NCI-H1417 treated with DMSO at 0.1 percent for 48 hours (cell line): Measurements from ENCODE around the gene GPR139.

Experiments used
- DNase-seq: peaks from one replicate; lab custom pipeline; 2025; lab: John Stamatoyannopoulos, UW

The GPR139 gene

GRCh38 chr16:20073203-20074098 lies at the start of gene GPR139:
TSS of gene GPR139 (minus strand) at chr16:20073890. CDS start at chr16:20073616, 274 bp downstream.
- DNase-seq = no peak

GRCh38 chr16:20122011-20122410 lies 48.3 kb upstream of the GPR139 start:
- DNase-seq = no peak

- DNase-seq = no peak
Measured at GRCh38 chr16:20114356-20114755, 40.7 kb upstream of the GPR139 start.

- DNase-seq = no peak
Measured at GRCh38 chr16:20111143-20111542, 37.5 kb upstream of the GPR139 start.

- DNase-seq = no peak
Measured at GRCh38 chr16:20107083-20107482, 33.4 kb upstream of the GPR139 start.

- no peak for DNase-seq
Measured at GRCh38 chr16:20104563-20105183, 31.0 kb upstream of the GPR139 start.

GRCh38 chr16:20102521-20102920 lies 28.8 kb upstream of the GPR139 start:
- no peak for DNase-seq

- DNase-seq = no peak
Measured at GRCh38 chr16:20102021-20102420, 28.3 kb upstream of the GPR139 start.

GRCh38 chr16:20099375-20099774 lies 25.7 kb upstream of the GPR139 start:
- DNase-seq = no peak

GRCh38 chr16:20094157-20094556 lies 20.5 kb upstream of the GPR139 start:
- no peak for DNase-seq

GRCh38 chr16:20089246-20089965 lies 15.7 kb upstream of the GPR139 start:
- no peak for DNase-seq

GRCh38 chr16:20084624-20085226 lies 11.0 kb upstream of the GPR139 start:
- no peak for DNase-seq

- DNase-seq = no peak
Measured at GRCh38 chr16:20079106-20079505, 5.4 kb upstream of the GPR139 start.

- no peak for DNase-seq
Measured at GRCh38 chr16:20075243-20075642, 1.6 kb upstream of the GPR139 start.

- DNase-seq = no peak
Measured at GRCh38 chr16:20074099-20074991, 655 bp upstream of the GPR139 start.

GRCh38 chr16:20072874-20073202 lies 852 bp downstream of the GPR139 start:
- DNase-seq = no peak

- DNase-seq = no peak
Measured at GRCh38 chr16:20072146-20072873, 1.4 kb downstream of the GPR139 start.

- no peak for DNase-seq
Measured at GRCh38 chr16:20064931-20065330, 8.8 kb downstream of the GPR139 start.

- no peak for DNase-seq
Measured at GRCh38 chr16:20064520-20064919, 9.2 kb downstream of the GPR139 start.

- no peak for DNase-seq
Measured at GRCh38 chr16:20061132-20061531, 12.6 kb downstream of the GPR139 start.

GRCh38 chr16:20056436-20056835 lies 17.3 kb downstream of the GPR139 start:
- no peak for DNase-seq
